NCI-H1694 (cell line): ENCODE data around the gene SGSM1.
A peak's percentile ranks its signal among the peaks of the same experiment; 100 is the strongest.

ENCODE experiments used
- DNase-seq: peaks from one replicate; lab custom pipeline; 2025; lab: John Stamatoyannopoulos, UW

The SGSM1 gene, protein sequence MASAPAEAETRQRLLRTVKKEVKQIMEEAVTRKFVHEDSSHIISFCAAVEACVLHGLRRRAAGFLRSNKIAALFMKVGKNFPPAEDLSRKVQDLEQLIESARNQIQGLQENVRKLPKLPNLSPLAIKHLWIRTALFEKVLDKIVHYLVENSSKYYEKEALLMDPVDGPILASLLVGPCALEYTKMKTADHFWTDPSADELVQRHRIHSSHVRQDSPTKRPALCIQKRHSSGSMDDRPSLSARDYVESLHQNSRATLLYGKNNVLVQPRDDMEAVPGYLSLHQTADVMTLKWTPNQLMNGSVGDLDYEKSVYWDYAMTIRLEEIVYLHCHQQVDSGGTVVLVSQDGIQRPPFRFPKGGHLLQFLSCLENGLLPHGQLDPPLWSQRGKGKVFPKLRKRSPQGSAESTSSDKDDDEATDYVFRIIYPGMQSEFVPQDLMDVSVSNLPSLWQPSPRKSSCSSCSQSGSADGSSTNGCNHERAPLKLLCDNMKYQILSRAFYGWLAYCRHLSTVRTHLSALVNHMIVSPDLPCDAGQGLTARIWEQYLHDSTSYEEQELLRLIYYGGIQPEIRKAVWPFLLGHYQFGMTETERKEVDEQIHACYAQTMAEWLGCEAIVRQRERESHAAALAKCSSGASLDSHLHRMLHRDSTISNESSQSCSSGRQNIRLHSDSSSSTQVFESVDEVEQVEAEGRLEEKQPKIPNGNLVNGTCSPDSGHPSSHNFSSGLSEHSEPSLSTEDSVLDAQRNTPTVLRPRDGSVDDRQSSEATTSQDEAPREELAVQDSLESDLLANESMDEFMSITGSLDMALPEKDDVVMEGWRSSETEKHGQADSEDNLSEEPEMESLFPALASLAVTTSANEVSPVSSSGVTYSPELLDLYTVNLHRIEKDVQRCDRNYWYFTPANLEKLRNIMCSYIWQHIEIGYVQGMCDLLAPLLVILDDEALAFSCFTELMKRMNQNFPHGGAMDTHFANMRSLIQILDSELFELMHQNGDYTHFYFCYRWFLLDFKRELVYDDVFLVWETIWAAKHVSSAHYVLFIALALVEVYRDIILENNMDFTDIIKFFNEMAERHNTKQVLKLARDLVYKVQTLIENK

GRCh38 chr22:24805790-24806662 is at the start of gene SGSM1:
Gene SGSM1, plus strand, starts transcription at chr22:24806211. Its CDS starts 115 bp downstream, at chr22:24806326.
- no peak for DNase-seq

DNA sequence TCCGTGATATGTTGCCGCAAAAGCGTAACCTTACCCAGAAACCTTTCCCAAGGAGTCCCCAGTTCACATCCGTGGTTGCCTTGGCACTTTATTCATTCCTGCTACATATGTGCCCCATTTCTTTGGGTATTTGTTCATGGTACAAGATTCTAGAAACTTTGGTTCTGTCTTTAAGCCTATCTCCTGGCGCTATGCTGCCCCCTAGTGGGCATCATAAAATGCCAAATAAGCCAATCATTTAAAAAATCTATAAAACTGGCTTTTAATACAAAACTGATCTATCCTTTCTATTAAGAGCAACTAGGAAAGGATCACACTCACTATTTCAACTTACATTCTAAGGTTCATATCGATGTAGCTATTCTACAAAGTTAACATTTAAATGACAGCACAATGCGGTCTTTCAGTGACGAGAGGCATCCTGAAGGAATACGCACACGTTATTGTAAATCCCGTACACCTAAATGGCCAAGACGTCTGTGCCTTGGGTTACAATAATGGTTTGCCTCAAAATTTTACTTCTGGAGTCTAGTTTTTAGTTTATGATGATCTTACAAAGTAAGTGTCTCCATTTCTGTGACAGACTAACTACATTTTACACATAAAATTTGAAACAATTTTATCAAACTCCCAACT is 47.7 kb upstream of the SGSM1 start:
- peak; percentile 34 for DNase-seq

DNA sequence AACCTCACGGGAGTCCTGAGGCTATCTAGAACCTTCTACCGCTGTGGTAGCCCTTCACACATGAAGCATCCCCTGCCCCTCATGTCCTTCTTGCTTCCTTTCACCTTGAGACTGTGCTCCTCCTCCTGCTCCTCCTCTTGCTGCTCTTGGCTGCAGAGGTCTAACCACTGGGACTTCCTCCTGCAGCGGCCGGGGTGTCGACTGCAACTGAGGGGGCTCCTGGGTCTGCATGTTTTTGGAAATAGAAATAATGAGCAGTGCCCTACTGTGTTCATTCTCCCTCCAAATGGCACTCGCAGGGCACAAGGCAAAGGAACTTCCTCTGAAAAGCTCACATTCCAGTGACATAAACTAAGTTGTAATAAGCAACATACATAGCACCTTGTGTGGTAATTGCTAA is 46.2 kb upstream of the SGSM1 start:
- DNase-seq: no peak

DNA sequence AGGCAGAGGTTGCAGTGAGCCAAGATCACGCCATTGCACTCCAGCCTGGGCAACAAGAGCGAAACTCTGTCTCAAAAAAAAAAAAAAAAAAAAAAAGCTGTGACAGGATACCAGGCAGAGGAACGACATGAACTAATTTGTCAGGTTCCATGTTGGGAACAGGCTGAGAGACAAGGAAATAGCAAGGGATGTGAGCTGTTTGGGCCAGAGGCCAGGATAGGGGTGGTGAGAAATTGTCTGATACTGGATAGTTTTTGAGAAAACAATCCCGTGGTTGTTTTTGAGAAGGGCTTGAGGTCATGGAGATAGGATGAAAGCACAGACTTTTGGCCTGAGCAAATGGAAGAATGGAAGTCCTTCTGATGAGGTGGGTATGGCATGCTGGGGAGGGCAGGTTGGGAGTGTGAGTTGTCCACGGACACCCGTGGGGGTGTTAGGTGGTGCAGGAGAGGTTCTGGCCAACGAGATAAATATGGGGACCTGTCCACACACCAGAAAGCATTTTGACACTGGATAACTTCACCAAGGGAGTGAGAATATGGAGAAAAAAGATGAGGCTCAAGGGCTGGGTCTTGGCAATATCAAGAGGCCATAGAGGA is 45.2 kb upstream of the SGSM1 start:
- no peak for DNase-seq

- no peak for DNase-seq
These were observed 43.9 kb upstream of the SGSM1 start for GRCh38 chr22:24761888-24762675.

DNA sequence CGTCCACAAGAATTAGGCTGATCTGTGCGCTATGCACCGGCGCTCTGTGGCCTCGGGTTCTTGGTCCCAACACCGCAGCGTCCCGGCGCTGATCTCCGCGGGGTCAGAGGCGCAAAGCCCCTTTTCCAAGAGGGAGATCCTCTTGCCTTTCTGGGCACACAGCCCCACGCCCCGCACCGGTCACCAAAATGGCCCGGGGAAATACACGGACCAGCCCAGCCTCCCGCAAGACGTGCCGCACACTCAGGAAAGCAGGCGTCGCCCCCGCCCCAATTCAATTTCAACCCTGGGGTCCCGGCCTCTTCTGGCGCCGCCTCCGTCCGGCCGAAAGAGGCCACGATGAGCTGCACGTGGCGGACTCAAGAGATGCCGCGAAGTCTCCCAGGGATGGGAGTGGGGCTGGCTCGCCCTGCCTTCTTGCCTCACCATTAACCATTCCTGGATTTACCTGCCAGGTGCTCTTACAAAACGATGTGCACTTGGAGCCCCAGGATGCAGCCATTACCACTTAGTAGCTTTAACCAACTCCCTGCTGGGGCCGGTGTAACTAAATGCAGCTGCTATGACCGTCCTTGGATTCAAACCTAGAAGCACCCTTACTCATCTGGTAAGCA is 42.0 kb upstream of the SGSM1 start:
- no peak for DNase-seq

DNA sequence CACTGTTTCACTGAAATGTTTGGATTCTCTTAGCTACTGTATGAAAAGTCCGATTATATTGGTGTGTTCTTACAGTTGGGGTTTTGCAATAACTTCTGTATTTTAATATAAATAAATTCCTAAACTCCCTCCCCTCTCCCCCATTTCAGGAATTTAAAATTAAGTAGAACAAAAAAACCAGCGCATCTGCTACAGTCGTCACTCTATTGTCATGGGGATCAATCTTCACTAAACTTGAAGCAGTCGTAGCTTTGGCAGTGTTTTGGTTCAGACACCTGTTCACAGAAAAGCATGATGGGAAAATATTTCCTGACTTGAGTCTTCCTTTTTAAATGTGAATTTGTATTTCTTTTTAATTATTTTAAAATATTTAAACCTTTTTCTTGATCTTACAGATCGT is 40.8 kb upstream of the SGSM1 start:
- no peak for DNase-seq

- DNase-seq: peak; percentile 73
These were observed 37.3 kb upstream of the SGSM1 start for GRCh38 chr22:24768537-24769374.

- DNase-seq: no peak
These were observed 33.4 kb upstream of the SGSM1 start for GRCh38 chr22:24772493-24773220.

DNA sequence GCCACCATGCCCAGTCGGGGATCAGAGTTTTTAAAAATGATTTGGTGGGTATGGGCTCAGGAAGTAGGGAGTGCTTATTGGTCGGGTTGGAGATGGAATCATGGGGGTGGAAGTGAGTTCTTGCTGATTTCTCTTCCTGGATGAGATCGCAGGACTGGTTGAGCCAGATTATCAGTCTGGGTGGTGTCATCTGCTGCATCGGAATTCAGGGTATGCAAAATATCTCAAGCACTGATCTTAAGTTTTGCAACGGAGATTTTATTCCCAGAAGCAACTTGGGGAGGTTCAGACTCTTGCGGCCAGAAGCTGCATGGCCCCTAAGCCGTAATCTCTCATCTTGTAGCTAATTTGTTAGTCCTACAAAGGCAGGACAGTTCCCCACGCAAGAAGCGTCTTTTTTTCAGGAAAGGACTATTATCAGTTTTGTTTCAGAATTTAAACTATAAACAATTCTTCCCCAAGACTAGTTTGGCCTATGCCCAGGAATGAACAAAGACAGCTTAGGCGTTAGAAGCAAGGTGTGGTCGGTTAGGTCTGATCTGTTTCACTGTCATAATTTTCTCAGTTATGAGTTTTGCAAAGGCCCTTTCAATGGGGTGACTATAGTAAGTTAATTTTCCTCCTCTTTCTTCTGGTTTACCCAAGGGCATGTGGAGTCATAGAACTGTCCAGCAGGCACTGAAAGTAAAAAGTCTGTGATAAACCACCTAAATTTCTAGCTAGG is 30.1 kb upstream of the SGSM1 start:
- no peak for DNase-seq

DNA sequence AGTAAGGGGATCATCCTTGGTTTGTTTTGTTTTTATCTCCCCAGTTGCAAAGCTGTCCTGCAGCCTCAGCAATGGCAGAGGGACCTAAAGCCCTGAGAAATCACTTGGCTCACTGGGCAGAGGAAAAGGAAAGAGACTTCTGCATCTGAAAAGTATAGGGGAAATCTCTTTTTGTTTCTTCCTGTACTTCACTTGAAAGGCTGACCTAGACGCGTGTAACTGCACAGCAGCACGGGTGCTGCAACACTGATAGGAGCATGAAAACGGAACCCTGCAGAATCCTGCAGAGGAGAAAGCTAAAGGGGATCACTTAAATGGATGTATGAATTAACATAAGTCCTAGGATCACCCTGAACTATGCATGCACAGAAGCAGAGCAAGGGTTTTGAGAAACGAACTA is 29.5 kb upstream of the SGSM1 start:
- DNase-seq: no peak

- no peak for DNase-seq
These were observed 16.5 kb upstream of the SGSM1 start for GRCh38 chr22:24789516-24789915.

GRCh38 chr22:24791362-24791761 is 14.6 kb upstream of the SGSM1 start:
- DNase-seq: no peak

- no peak for DNase-seq
These were observed 10.0 kb upstream of the SGSM1 start for GRCh38 chr22:24796056-24796455.

- no peak for DNase-seq
These were observed 9.2 kb upstream of the SGSM1 start for GRCh38 chr22:24796860-24797259.

GRCh38 chr22:24801901-24802465 is 4.0 kb upstream of the SGSM1 start:
- DNase-seq: no peak

DNA sequence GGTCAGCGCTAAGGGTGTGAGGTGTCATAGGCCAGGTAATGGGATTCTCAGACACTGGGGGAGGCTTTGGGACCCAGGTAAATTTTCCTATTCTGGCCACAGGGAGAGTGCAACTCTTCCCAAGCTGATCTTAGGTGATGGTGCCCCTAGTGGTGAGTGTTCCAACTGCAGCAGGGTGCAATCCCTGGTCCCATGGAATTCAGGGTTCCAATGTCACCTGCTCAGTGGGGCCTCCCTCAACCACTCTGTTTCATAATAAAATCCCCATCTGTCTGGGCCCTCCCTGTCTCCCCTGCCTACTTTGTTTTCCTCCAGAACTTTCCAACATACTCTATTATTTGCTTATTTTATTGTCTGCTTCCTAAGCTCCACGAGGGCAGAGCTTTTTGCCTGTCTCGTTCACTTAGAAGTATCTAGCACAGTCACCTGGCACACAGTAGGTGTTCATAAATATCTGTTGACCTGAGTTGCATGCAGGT is 2.9 kb upstream of the SGSM1 start:
- peak; percentile 12 for DNase-seq
